Thyroid gland (tissue), 4 donors: ENCODE data around the gene LRRC8A. TPM values are rescaled to one million over a fixed set of nuclear protein-coding genes. Genes with fewer than 3 reads are reported as not detected.
"Not testable (repeated sequence)": the region's sequence is repeated elsewhere in the genome, so short reads cannot be mapped to it uniquely, and the experiment has no call there.

ENCODE experiments used
- DNase-seq, 2 donors: peaks; one replicate each; pipeline ENCODE4 v3.0.0-alpha.2; 2019
- H3K27ac ChIP-seq, 3 donors: fragments of 200-600 bp; sonication (generic); 1 replicate in 2 of 3; 2 replicates in 1 of 3; pipeline ENCODE4 v1.5.1; 2016 to 2019; ENCODE audit warnings: mild to moderate bottlenecking in 1 of 3, moderate library complexity in 1 of 3
- H3K27me3 ChIP-seq: fragments of 200-600 bp; sonication (generic); one replicate; pipeline ENCODE4 v1.5.1; 2019
- H3K36me3 ChIP-seq, 2 donors: fragments of 200-600 bp; sonication (generic); one replicate each; pipeline ENCODE4 v1.5.1; 2016 to 2019
- H3K4me1 ChIP-seq, 2 donors: fragments of 200-600 bp; sonication (generic); one replicate each; pipeline ENCODE4 v1.5.1; 2017 to 2019
- H3K4me3 ChIP-seq, 3 donors: fragments of 200-600 bp; sonication (generic); replicated peaks in 1 of 3; 1 replicate in 2 of 3; 2 replicates in 1 of 3; pipeline ENCODE4 v1.5.1; 2016; ENCODE audit warnings: mild to moderate bottlenecking in 1 of 3
- H3K9me3 ChIP-seq: fragments of 200-600 bp; sonication (generic); one replicate; pipeline ENCODE4 v1.5.1; 2017
- POLR2A ChIP-seq, 2 donors: fragments of 450-650 bp; IDR thresholded peaks; one replicate each; pipeline ENCODE4 v1.6.1; 2017; ENCODE audit warnings: antibody characterized with exemption in 2 of 2, mild to moderate bottlenecking in 2 of 2, moderate library complexity in 1 of 2
- WGBS, 2 donors: methylation state at CpG; one replicate each; pipeline ENCODE4 v1.1.5; 2017; 5-methylcytosine and 5-hydroxymethylcytosine counted together
- intact Hi-C: fragments of 100-400 bp; cut with DNase I; formaldehyde crosslinking; loops from one replicate; pipeline ENCODE4 v1.15.1; 2023
- total RNA-seq, 4 donors: library from RNA; depleted of rRNA; stranded (reverse); fragments of >200 nt; gene quantifications; one replicate each; pipeline ENCODE4 v1.2.3, GENCODE V29; 2016
- TF ChIP-seq, protein P1 (sequence below), 6 experiments: fragments of 200-600 bp in 3 of 6; fragments of 450-650 bp in 3 of 6; sonication (generic) in 3 of 6; IDR thresholded peaks; one replicate each; pipeline ENCODE4 v1.5.1; 2016 to 2019; ENCODE audit warnings: antibody characterized with exemption in 6 of 6, mild to moderate bottlenecking in 2 of 6, inconsistent platforms in 1 of 6, moderate library complexity in 1 of 6

The LRRC8A gene
- total RNA-seq, 4 donors from 2014 or later, result 56.3 to 65.6 (median 61.5) TPM

DNA sequence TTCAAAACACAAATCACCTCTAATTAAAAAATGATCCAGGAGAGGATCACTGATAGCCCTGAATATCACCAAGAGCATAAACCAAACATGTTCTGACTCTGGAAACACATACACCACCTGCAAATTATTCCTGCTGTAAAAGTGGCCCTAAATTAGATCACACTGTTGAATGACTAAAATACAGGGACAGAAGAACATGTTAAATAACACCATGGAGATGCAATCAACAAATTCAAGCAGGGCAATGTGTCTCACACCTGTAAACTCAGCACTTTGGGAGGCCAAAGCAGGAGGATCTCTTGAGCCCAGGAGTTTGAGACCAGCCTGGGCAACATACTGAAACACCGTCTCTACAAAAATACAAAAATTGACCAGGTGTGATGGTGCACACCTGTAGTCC is 34.1 kb upstream of the LRRC8A start:
- intact Hi-C loops, result no loop called here
- H3K36me3 ChIP-seq, result no peaks in the 10 kb centered on the region
- H3K27ac ChIP-seq, result no peak overlapping the region
- no peak overlapping the region for H3K4me3 ChIP-seq
- no peaks in the 10 kb centered on the region for H3K9me3 ChIP-seq
- TF ChIP-seq POLR2A (IDR thresholded peaks at IDR 0.05), result no peak
- TF ChIP-seq, protein P1, sequence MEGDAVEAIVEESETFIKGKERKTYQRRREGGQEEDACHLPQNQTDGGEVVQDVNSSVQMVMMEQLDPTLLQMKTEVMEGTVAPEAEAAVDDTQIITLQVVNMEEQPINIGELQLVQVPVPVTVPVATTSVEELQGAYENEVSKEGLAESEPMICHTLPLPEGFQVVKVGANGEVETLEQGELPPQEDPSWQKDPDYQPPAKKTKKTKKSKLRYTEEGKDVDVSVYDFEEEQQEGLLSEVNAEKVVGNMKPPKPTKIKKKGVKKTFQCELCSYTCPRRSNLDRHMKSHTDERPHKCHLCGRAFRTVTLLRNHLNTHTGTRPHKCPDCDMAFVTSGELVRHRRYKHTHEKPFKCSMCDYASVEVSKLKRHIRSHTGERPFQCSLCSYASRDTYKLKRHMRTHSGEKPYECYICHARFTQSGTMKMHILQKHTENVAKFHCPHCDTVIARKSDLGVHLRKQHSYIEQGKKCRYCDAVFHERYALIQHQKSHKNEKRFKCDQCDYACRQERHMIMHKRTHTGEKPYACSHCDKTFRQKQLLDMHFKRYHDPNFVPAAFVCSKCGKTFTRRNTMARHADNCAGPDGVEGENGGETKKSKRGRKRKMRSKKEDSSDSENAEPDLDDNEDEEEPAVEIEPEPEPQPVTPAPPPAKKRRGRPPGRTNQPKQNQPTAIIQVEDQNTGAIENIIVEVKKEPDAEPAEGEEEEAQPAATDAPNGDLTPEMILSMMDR (IDR thresholded peaks at IDR 0.05), result no peak
- no peaks in the 10 kb centered on the region for H3K27me3 ChIP-seq
- DNase-seq, result no peak
- H3K4me1 ChIP-seq, result peaks cover under 1 to 13% of the 10 kb centered on the region in 2 donors
- 94 to 95% methylated on average over 1 of the region's 1 CpG for WGBS, 2 donors

DNA sequence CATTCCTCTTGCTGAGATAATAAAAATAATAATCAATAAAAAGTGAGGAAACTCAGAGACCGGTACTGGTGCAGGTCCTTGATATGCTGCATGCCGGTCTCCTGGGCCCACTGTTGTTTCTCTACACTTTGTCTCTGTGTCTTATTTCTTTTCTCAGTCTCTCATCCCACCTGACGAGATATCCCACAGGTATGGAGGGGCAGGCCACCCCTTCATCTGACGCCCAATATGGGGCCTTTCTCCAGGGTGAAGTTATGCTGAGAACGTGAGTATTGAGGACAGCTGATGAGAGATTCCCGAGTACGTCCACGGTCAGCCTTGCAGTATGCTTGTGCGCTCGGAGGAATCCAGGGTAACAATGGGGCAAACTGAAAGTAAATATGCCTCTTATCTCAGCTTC is 30.9 kb upstream of the LRRC8A start:
- H3K27me3 ChIP-seq, intact Hi-C loops, H3K4me1 ChIP-seq, H3K36me3 ChIP-seq, DNase-seq, H3K4me3 ChIP-seq, H3K27ac ChIP-seq, H3K9me3 ChIP-seq: not testable (repeated sequence)
- 92 to 95% methylated on average over 10 of the region's 10 CpGs for WGBS, 2 donors

DNA sequence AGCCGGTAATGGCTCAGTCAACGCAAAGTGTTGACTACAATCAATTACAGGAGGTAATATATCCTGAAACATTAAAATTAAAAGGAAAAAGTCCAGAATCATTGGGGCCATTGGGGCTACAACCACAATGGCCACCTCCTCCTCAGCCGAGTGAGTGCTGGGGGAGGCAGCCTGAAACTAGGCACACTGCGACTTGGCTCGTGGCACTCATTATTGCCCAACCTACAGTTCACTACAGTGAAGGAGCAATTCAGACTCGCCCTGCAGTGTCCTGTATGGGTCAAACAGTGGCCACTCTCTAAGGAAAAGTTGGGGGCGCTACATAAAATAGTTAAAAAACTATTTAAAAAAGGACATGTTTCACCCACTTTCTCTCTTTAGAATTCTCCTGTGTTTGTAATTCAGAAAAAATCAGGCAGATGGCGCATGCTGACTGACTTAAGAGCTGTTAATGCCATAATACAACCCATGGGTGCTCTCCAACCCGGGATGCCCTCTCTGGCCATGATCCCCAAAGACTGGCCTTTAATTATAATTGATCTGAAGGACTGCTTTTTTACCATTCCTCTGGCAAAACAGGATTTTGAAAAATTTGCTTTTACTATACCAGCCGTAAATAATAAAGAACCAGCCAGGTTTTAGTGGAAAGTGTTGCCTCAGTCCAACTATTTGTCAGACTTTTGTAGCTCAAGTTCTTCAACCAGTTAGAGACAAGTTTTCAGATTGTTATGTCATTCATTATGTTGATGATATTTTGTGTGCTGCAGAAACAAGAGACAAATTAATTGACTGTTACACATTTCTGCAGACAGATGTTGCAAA is 29.9 kb upstream of the LRRC8A start:
- not testable (repeated sequence) for H3K27ac ChIP-seq, H3K36me3 ChIP-seq, H3K4me3 ChIP-seq, H3K27me3 ChIP-seq, H3K4me1 ChIP-seq, H3K9me3 ChIP-seq
- DNase-seq, result peak; percentile 59 to 61
- TF ChIP-seq, protein P1 (IDR thresholded peaks at IDR 0.05), result peak; percentile 41 to 83 (median 70)
- WGBS, 2 donors, result 74% methylated on average over 10 of the region's 10 CpGs
- intact Hi-C loops, result loop anchor here (2.0 kb wide), 1 partner anchor 77 kb away; no protein-coding TSS in a partner anchor

DNA sequence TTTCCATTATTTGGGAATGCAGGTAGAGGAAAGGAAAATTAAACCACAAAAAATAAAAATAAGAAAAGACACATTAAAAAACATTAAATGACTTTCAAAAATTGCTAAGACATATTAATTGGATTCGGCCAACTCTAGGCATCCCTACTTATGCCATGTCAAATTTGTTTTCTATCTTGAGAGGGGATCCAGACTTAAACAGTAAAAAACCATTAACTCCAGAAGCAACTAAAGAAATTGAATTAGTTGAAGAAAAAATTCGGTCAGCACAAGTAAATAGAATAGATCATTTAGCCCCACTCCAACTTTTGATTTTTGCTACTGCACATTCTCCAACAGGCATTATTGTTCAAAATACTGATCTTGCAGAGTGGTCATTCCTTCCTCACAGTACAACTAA is 29.3 kb upstream of the LRRC8A start:
- not testable (repeated sequence) for H3K4me1 ChIP-seq, H3K4me3 ChIP-seq, H3K27ac ChIP-seq, H3K9me3 ChIP-seq, H3K36me3 ChIP-seq, H3K27me3 ChIP-seq, DNase-seq
- intact Hi-C loops, result loop anchor here (2.0 kb wide), 1 partner anchor 76 kb away; no protein-coding TSS in a partner anchor
- WGBS, 2 donors, result 91 to 92% methylated on average over 2 of the region's 2 CpGs

DNA sequence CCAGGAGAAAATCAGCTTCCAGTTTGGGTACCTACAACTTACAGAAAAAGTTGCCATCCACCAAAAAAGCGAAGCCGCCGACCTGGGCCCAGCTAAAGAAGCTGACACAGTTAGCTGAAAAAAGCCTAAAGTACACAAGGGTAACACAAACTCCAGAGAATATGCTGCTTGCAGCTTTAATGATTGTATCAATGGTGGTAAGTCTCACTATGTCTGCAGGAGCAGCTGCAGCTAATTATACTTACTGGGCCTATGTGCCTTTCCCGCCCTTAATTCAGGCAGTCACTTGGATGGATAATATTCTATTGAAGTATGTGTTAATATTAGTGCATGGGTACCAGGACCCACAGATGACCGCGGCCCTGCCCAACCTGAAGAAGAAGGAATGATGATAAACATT is 27.5 kb upstream of the LRRC8A start:
- H3K27me3 ChIP-seq, H3K9me3 ChIP-seq, DNase-seq, H3K36me3 ChIP-seq, intact Hi-C loops, H3K27ac ChIP-seq, H3K4me3 ChIP-seq: not testable (repeated sequence)
- peaks cover 9 to 12% of the 10 kb centered on the region in 2 donors for H3K4me1 ChIP-seq
- 90 to 96% methylated on average over 6 of the region's 6 CpGs for WGBS, 2 donors

DNA sequence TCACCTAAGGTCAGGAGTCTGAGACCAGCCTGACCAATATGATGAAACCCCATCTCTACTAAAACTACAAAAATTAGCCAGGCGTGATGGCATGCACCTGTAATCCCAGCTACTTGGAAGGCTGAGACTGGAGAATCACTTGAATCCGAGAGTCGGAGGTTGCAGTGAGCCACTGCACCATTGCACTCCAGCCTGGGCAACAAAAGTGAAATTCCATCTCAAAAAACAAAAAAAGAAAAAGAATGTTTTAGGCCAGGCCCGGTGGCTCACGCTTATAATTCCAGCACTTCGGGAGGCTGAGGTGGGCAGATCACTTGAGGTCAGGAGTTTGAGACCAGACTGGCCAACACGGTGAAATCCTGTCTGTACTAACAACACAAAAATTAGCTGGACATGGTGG is 23.5 kb upstream of the LRRC8A start:
- H3K36me3 ChIP-seq, H3K4me3 ChIP-seq, H3K9me3 ChIP-seq, intact Hi-C loops, H3K27me3 ChIP-seq: not testable (repeated sequence)
- peaks cover 32 to 36% of the 10 kb centered on the region in 2 donors for H3K4me1 ChIP-seq
- DNase-seq, result peak; percentile 55 to 57
- peak overlapping the region; percentile 36 to 61 (median 38) for H3K27ac ChIP-seq
- 37 to 48% methylated on average over 7 of the region's 7 CpGs for WGBS, 2 donors

DNA sequence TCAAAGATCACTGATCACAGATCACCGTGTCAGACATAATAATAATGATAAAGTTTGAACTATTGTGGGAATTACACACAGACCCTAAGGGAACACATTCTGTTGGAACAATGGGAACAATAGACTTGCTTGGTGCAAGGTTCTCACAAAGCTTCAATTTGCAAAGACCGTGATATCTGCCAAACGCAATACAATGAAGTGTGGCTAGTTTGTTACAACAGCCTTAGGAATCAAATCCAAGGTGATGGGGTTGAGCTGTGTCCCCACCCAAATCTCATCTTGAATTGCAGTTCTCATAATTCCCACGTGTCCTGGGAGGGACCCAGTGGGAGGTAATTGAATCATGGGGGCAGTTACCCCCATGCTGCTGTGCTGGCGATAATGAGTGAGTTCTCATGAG is 21.0 kb upstream of the LRRC8A start:
- intact Hi-C loops, result no loop called here
- 87 to 98% methylated on average over 5 of the region's 5 CpGs for WGBS, 2 donors
- H3K36me3 ChIP-seq, result no peaks in the 10 kb centered on the region
- peaks cover 32 to 36% of the 10 kb centered on the region in 2 donors for H3K4me1 ChIP-seq
- H3K9me3 ChIP-seq, result no peaks in the 10 kb centered on the region
- TF ChIP-seq POLR2A (IDR thresholded peaks at IDR 0.05), result no peak
- TF ChIP-seq, protein P1 (IDR thresholded peaks at IDR 0.05), result no peak
- peak overlapping the region; percentile 27 to 78 (median 40) for H3K27ac ChIP-seq
- H3K27me3 ChIP-seq, result no peaks in the 10 kb centered on the region
- no peak overlapping the region for H3K4me3 ChIP-seq
- DNase-seq, result no peak
